Measurements from ENCODE around the gene RETREG1. TPM values are rescaled to one million over a fixed set of nuclear protein-coding genes. Genes with fewer than 3 reads are reported as not detected.

RETREG1 gene
- polyA plus RNA-seq, 1 of the 3 experiments (the other 2 are of a cell fraction), result 0.43 TPM

GRCh38 chr5:16559702-16560101, 57.1 kb downstream of the RETREG1 start:
- Histone ChIP-seq H3K36me3 (replicated peaks in 1 of 2; ENCODE audit: control insufficient read depth in 1 of 2, insufficient read depth in 2 of 2, low read length in 1 of 2) (no peaks in the 10 kb centered on the region), H2AFZ (ENCODE audit: low read depth) (no peak overlapping the region), H3K27me3 (ENCODE audit: insufficient read depth) (peaks cover 6% of the 10 kb centered on the region; the same call in 1 of the 2 replicates), H3K4me1 (ENCODE audit: control insufficient read depth in 1 of 2, insufficient read depth in 2 of 2, low read depth in 1 of 2, low read length in 1 of 2) (no peaks in the 10 kb centered on the region; a peak in 1 of 4 replicates), H3K79me2 (ENCODE audit: insufficient read depth) (no peaks in the 10 kb centered on the region), H4K20me1 (ENCODE audit: insufficient read depth) (no peaks in the 10 kb centered on the region), H3K27ac (ENCODE audit: low read depth in 2 of 2, low read length in 1 of 2) (no peak overlapping the region), H3K4me3 (ENCODE audit: low read depth in 2 of 2, low read length in 1 of 2) (no peak overlapping the region), H3K9me3 (no peaks in the 10 kb centered on the region), H3K4me2 (no peak overlapping the region), H3K9ac (no peak overlapping the region), H3K9me2 (no peaks in the 10 kb centered on the region), H3F3A (replicated peaks; ENCODE audit: insufficient read depth) (no peaks in the 10 kb centered on the region)
- POLR2A ChIA-PET, result no interaction called here
- CTCF ChIA-PET, result interaction anchor here (1.4 kb wide), 1 partner anchor 10 kb away, joined by 6 read pairs; no protein-coding TSS in a partner anchor
- WGBS (ENCODE audit: low lambda C conversion rate), result 67% methylated on average over 1 of the region's 1 CpG
- no peak for DNase-seq
- TF ChIP-seq IRF3 (IDR thresholded peaks at IDR 0.05; ENCODE audit: low read depth, low read length) (no peak), YY1 (IDR thresholded peaks at IDR 0.05; ENCODE audit: low read depth) (no peak), CHD2 (IDR thresholded peaks at IDR 0.05; ENCODE audit: low read length, partially characterized antibody) (no peak), MXI1 (IDR thresholded peaks at IDR 0.05; ENCODE audit: low read depth, low read length) (no peak), EZH2phosphoT487 (IDR thresholded peaks at IDR 0.05; ENCODE audit: borderline replicate concordance, low read depth) (no peak), USF1 (IDR thresholded peaks at IDR 0.05; ENCODE audit: borderline replicate concordance, low read depth) (no peak), ZBTB33 (IDR thresholded peaks at IDR 0.05; ENCODE audit: borderline replicate concordance, low read depth) (no peak), EP300 (IDR thresholded peaks at IDR 0.05; ENCODE audit: borderline replicate concordance in 1 of 2, low read depth in 1 of 2, low read length in 1 of 2) (no peak), TCF12 (IDR thresholded peaks at IDR 0.05) (no peak), RXRA (IDR thresholded peaks at IDR 0.05; ENCODE audit: borderline replicate concordance, low read depth) (no peak), USF2 (IDR thresholded peaks at IDR 0.05; ENCODE audit: borderline replicate concordance, low read depth, low read length) (no peak), FOXM1 (IDR thresholded peaks at IDR 0.05; ENCODE audit: low read depth) (no peak), JUND (IDR thresholded peaks at IDR 0.05) (no peak), REST (IDR thresholded peaks at IDR 0.05; ENCODE audit: low read depth, low read length) (no peak), GABPA (IDR thresholded peaks at IDR 0.05; ENCODE audit: low read depth) (no peak), ELF1 (IDR thresholded peaks at IDR 0.05) (no peak), NRF1 (IDR thresholded peaks at IDR 0.05; ENCODE audit: low read depth, low read length) (no peak), CTCF (IDR thresholded peaks at IDR 0.05) (no peak)

All from SK-N-SH (cell line).